HepG2 (cell line): Measurements from ENCODE around the gene PRR36. TPM values are rescaled to one million over a fixed set of nuclear protein-coding genes. Genes with fewer than 3 reads are reported as not detected.

Experiments
- ASH2L ChIP-seq: fragments of 300-600, 200-600 bp; sonication (generic); IDR thresholded peaks from 2 replicates; pipeline ENCODE4 v1.7.0; 2017; ENCODE audit warnings: low read depth, mild to moderate bottlenecking, moderate library complexity, mixed read lengths, low read length; ENCODE audit not compliant: insufficient read length
- BCL3 ChIP-seq: sonication (generic); formaldehyde crosslinking; IDR thresholded peaks from 2 replicates; pipeline ENCODE4 v1.5.1; 2020; ENCODE audit warnings: mild to moderate bottlenecking, missing genetic modification reagents, moderate library complexity
- DMAP1 ChIP-seq: IDR thresholded peaks from 2 replicates; pipeline ENCODE4 v1.6.1; 2016
- FOXO1 ChIP-seq: sonication (generic); formaldehyde crosslinking; IDR thresholded peaks from 2 replicates; pipeline ENCODE4 v1.4.0; 2020; ENCODE audit warnings: missing genetic modification reagents
- GFI1 ChIP-seq: sonication (generic); formaldehyde crosslinking; IDR thresholded peaks from 2 replicates; pipeline ENCODE4 v1.5.0; 2020; ENCODE audit warnings: missing genetic modification reagents, mild to moderate bottlenecking, borderline replicate concordance
- HMGXB4 ChIP-seq, 2 experiments: sonication (generic) in 1 of 2; formaldehyde crosslinking in 1 of 2; IDR thresholded peaks; 2 replicates each; pipeline versions ENCODE4 v1.4.0 to v1.6.1; 2018 to 2020; ENCODE audit warnings: missing genetic modification reagents in 2 of 2, borderline replicate concordance in 1 of 2, low read depth in 1 of 2, mild to moderate bottlenecking in 1 of 2, missing biosample characterization in 1 of 2
- HOXA3 ChIP-seq: sonication (generic); formaldehyde crosslinking; IDR thresholded peaks from 2 replicates; pipeline ENCODE4 v1.5.0; 2020; ENCODE audit warnings: missing genetic modification reagents
- IKZF5 ChIP-seq: IDR thresholded peaks from 2 replicates; pipeline ENCODE4 v1.6.1; 2018; ENCODE audit warnings: missing genetic modification reagents, mild to moderate bottlenecking, missing compliant biosample characterization
- MAX ChIP-seq: IDR thresholded peaks from 2 replicates; pipeline ENCODE4 v1.6.1; 2012; ENCODE audit warnings: inconsistent platforms
- MTF1 ChIP-seq: sonication (generic); formaldehyde crosslinking; IDR thresholded peaks from 2 replicates; pipeline ENCODE4 v1.5.0; 2020; ENCODE audit warnings: missing genetic modification reagents
- POGZ ChIP-seq: sonication (generic); formaldehyde crosslinking; IDR thresholded peaks from 2 replicates; pipeline ENCODE4 v1.4.0; 2020; ENCODE audit warnings: mild to moderate bottlenecking, missing genetic modification reagents
- REPIN1 ChIP-seq: sonication (generic); formaldehyde crosslinking; IDR thresholded peaks from 2 replicates; pipeline ENCODE4 v1.8.0; 2022; ENCODE audit warnings: missing genetic modification reagents, low read depth, mild to moderate bottlenecking, borderline replicate concordance
- SKI ChIP-seq: fragments of 450-650 bp; IDR thresholded peaks from one replicate; pipeline ENCODE4 v1.6.1; 2018; ENCODE audit warnings: mild to moderate bottlenecking; ENCODE audit not compliant: partially characterized antibody
- SMARCE1 ChIP-seq: fragments of 450-650 bp; IDR thresholded peaks from 2 replicates; pipeline ENCODE4 v1.6.1; 2017; ENCODE audit warnings: borderline replicate concordance
- SPEN ChIP-seq: sonication (generic); formaldehyde crosslinking; IDR thresholded peaks from 2 replicates; pipeline ENCODE4 v1.5.1; 2020; ENCODE audit warnings: low read depth, mild to moderate bottlenecking, missing genetic modification reagents
- XRCC5 ChIP-seq: fragments of 200-400 bp; formaldehyde crosslinking; optimal IDR thresholded peaks from 2 replicates; pipeline ENCODE3; 2017; ENCODE audit warnings: mild to moderate bottlenecking, low read length
- ZBTB7A ChIP-seq: sonication (generic); formaldehyde crosslinking; IDR thresholded peaks from 2 replicates; pipeline ENCODE4 v1.8.0; 2022; ENCODE audit warnings: mild to moderate bottlenecking, missing genetic modification reagents
- ZBTB7B ChIP-seq: sonication (generic); formaldehyde crosslinking; IDR thresholded peaks from 2 replicates; pipeline ENCODE4 v1.4.0; 2020; ENCODE audit warnings: missing genetic modification reagents
- ZFP82 ChIP-seq: sonication (generic); formaldehyde crosslinking; IDR thresholded peaks from 2 replicates; pipeline ENCODE4 v1.5.1; 2020; ENCODE audit warnings: mild to moderate bottlenecking, missing genetic modification reagents, borderline replicate concordance
- ZNF280B ChIP-seq: sonication (generic); formaldehyde crosslinking; IDR thresholded peaks from 2 replicates; pipeline ENCODE4 v1.5.0; 2020; ENCODE audit warnings: missing genetic modification reagents, mild to moderate bottlenecking, borderline replicate concordance
- ZNF460 ChIP-seq: sonication (generic); formaldehyde crosslinking; IDR thresholded peaks from 2 replicates; pipeline ENCODE4 v1.5.1; 2020; ENCODE audit warnings: missing genetic modification reagents, mild to moderate bottlenecking, borderline replicate concordance
- ZNF670 ChIP-seq: sonication (generic); formaldehyde crosslinking; IDR thresholded peaks from 2 replicates; pipeline ENCODE4 v1.8.0; 2022; ENCODE audit warnings: mild to moderate bottlenecking, missing genetic modification reagents, borderline replicate concordance
- polyA plus RNA-seq, 8 experiments: library from polyadenylated mRNA; depleted of rRNA in 3 of 8; stranded (reverse) in 7 of 8; unstranded in 1 of 8; fragments of >200 nt; fragmentation: Illumina TruSeq in 4 of 8; extraction: Trizol in 4 of 8; gene quantifications; 2 replicates each; pipeline versions ENCODE4 v1.2.1 to v1.2.3, GENCODE V29; 2011 to 2016; ENCODE audit warnings: low read depth in 4 of 8, missing spikeins in 1 of 8, mixed read lengths in 1 of 8; ENCODE audit not compliant: insufficient read depth in 1 of 8
- total RNA-seq, 5 experiments: library from RNA; depleted of rRNA; stranded (reverse); fragments of >200 nt; fragmentation: Illumina TruSeq; extraction: Trizol; gene quantifications; 2 replicates each; pipeline ENCODE4 v1.2.3, GENCODE V29; 2016; ENCODE audit warnings: low read depth in 1 of 5

PRR36 gene
- total and polyA plus RNA-seq, 2 of the 13 experiments (the other 11 are each of a cell fraction or from before 2014, with no cell fraction given): 0.07 to 0.17 TPM

GRCh38 chr19:7868671-7869452, 5.3 kb downstream of the PRR36 start (continued):
- TF ChIP-seq HMGXB4 (CRISPR knock-in tag; IDR thresholded peaks at IDR 0.05; ENCODE audit: borderline replicate concordance in 1 of 2, low read depth in 1 of 2) (peak; percentile 33 to 66; a peak in 3 of 4 replicates), POGZ (0 out of 2 replicates have a peak, but pooled peaks have one; percentile 23), ZNF460 (no peak), HOXA3 (CRISPR knock-in tag) (0 out of 2 replicates have a peak, but pooled peaks have one; percentile 48), MTF1 (CRISPR knock-in tag) (no peak), ZFP82 (CRISPR knock-in tag) (peak; percentile 74; the same call in 1 of the 2 replicates), ZBTB7A (CRISPR knock-in tag) (0 out of 2 replicates have a peak, but pooled peaks have one; percentile 41), MAX (peak; percentile 86), XRCC5 (peak; percentile 78), BCL3 (CRISPR knock-in tag) (peak; percentile 76; the same call in 1 of the 2 replicates), GFI1 (peak; percentile 68; the same call in 1 of the 2 replicates), ZNF670 (CRISPR knock-in tag) (0 out of 2 replicates have a peak, but pooled peaks have one; percentile 22), ASH2L (peak; percentile 48), FOXO1 (peak; percentile 30; the same call in 1 of the 2 replicates), SMARCE1 (no peak), ZNF280B (CRISPR knock-in tag) (peak; percentile 77), IKZF5 (CRISPR knock-in tag) (0 out of 2 replicates have a peak, but pooled peaks have one; percentile 28), SPEN (peak; percentile 70; the same call in 1 of the 2 replicates), DMAP1 (CRISPR knock-in tag) (no peak), ZBTB7B (CRISPR knock-in tag) (0 out of 2 replicates have a peak, but pooled peaks have one; percentile 27), SKI (peak; percentile 49), REPIN1 (CRISPR knock-in tag) (no peak)
